ENCODE data around the gene NXT2.
"Not testable (repeated sequence)": the region's sequence is repeated elsewhere in the genome, so short reads cannot be mapped to it uniquely, and the experiment has no call there.

The NXT2 gene

GRCh38 chrX:109535578-109535977 is 1.1 kb upstream of the NXT2 start:
- Histone ChIP-seq H3K27me3 (replicated peaks; ENCODE audit: control insufficient read depth, insufficient read depth, low read length) (no peaks in the 10 kb centered on the region), H3K36me3 (ENCODE audit: control insufficient read depth, insufficient read depth, low read length) (no peaks in the 10 kb centered on the region), H3K4me3 (replicated peaks; ENCODE audit: low read depth, low read length) (no peak overlapping the region)
- no peak for TF ChIP-seq CTCF (IDR thresholded peaks at IDR 0.05; ENCODE audit: insufficient read depth, low read length, poor library complexity, severe bottlenecking)
- no peak for DNase-seq (ENCODE audit: extremely low read depth, insufficient read length)

GRCh38 chrX:109537324-109537665 is 651 bp downstream of the NXT2 start:
- no peak for TF ChIP-seq CTCF (IDR thresholded peaks at IDR 0.05; ENCODE audit: insufficient read depth, low read length, poor library complexity, severe bottlenecking)
- DNase-seq (ENCODE audit: extremely low read depth, insufficient read length): no peak

GRCh38 chrX:109539007-109539406 is 2.4 kb downstream of the NXT2 start:
- not testable (repeated sequence) for H3K4me3 ChIP-seq (replicated peaks; ENCODE audit: low read depth, low read length); DNase-seq (ENCODE audit: extremely low read depth, insufficient read length); H3K36me3 ChIP-seq (ENCODE audit: control insufficient read depth, insufficient read depth, low read length); H3K27me3 ChIP-seq (replicated peaks; ENCODE audit: control insufficient read depth, insufficient read depth, low read length)

More at GRCh38 chrX:109537324-109537665, 651 bp downstream of the NXT2 start:
- H3K36me3 ChIP-seq (ENCODE audit: control insufficient read depth, insufficient read depth, low read length): no peaks in the 10 kb centered on the region
- H3K4me3 ChIP-seq (replicated peaks; ENCODE audit: low read depth, low read length): peak overlapping the region; percentile 72
- H3K27me3 ChIP-seq (replicated peaks; ENCODE audit: control insufficient read depth, insufficient read depth, low read length): no peaks in the 10 kb centered on the region

GRCh38 chrX:109553862-109554261 is 17.2 kb downstream of the NXT2 start:
- no peak for DNase-seq (ENCODE audit: extremely low read depth, insufficient read length)
- H3K4me3 ChIP-seq (replicated peaks; ENCODE audit: low read depth, low read length): no peak overlapping the region
- no peaks in the 10 kb centered on the region for H3K36me3 ChIP-seq (ENCODE audit: control insufficient read depth, insufficient read depth, low read length)
- no peaks in the 10 kb centered on the region for H3K27me3 ChIP-seq (replicated peaks; ENCODE audit: control insufficient read depth, insufficient read depth, low read length)
- no peak for TF ChIP-seq CTCF (IDR thresholded peaks at IDR 0.05; ENCODE audit: insufficient read depth, low read length, poor library complexity, severe bottlenecking)

GRCh38 chrX:109576083-109576482 is 39.4 kb downstream of the NXT2 start:
- not testable (repeated sequence) for H3K27me3 ChIP-seq (replicated peaks; ENCODE audit: control insufficient read depth, insufficient read depth, low read length); DNase-seq (ENCODE audit: extremely low read depth, insufficient read length); H3K4me3 ChIP-seq (replicated peaks; ENCODE audit: low read depth, low read length); H3K36me3 ChIP-seq (ENCODE audit: control insufficient read depth, insufficient read depth, low read length)

GRCh38 chrX:109577055-109577454 is 40.4 kb downstream of the NXT2 start:
- DNase-seq (ENCODE audit: extremely low read depth, insufficient read length): no peak
- TF ChIP-seq CTCF (IDR thresholded peaks at IDR 0.05; ENCODE audit: insufficient read depth, low read length, poor library complexity, severe bottlenecking): no peak
- Histone ChIP-seq H3K4me3 (replicated peaks; ENCODE audit: low read depth, low read length) (no peak overlapping the region), H3K27me3 (replicated peaks; ENCODE audit: control insufficient read depth, insufficient read depth, low read length) (no peaks in the 10 kb centered on the region), H3K36me3 (ENCODE audit: control insufficient read depth, insufficient read depth, low read length) (no peaks in the 10 kb centered on the region)

- Histone ChIP-seq H3K4me3 (replicated peaks; ENCODE audit: low read depth, low read length) (no peak overlapping the region), H3K27me3 (replicated peaks; ENCODE audit: control insufficient read depth, insufficient read depth, low read length) (no peaks in the 10 kb centered on the region), H3K36me3 (ENCODE audit: control insufficient read depth, insufficient read depth, low read length) (no peaks in the 10 kb centered on the region)
- DNase-seq (ENCODE audit: extremely low read depth, insufficient read length): no peak
- no peak for TF ChIP-seq CTCF (IDR thresholded peaks at IDR 0.05; ENCODE audit: insufficient read depth, low read length, poor library complexity, severe bottlenecking)
These were observed 42.3 kb downstream of the NXT2 start for GRCh38 chrX:109578916-109579315.
